Endothelial cell of umbilical vein (primary cell): ENCODE data around the gene BUB1B.

Experiments used
- EZH2 ChIP-seq: IDR thresholded peaks from 2 replicates; pipeline ENCODE4 v1.6.1; 2012; ENCODE audit warnings: borderline replicate concordance, low read depth, mild to moderate bottlenecking, moderate library complexity, low read length, inconsistent platforms; ENCODE audit not compliant: severe bottlenecking
- MYC ChIP-seq: IDR thresholded peaks from one replicate; pipeline ENCODE4 v1.6.1; 2011; ENCODE audit warnings: mild to moderate bottlenecking, low read depth, low read length
- POLR2A ChIP-seq: IDR thresholded peaks from 2 replicates; pipeline ENCODE4 v1.6.1; 2012; ENCODE audit warnings: low read depth, mild to moderate bottlenecking, control low read depth, low read length
- POLR2AphosphoS5 ChIP-seq: IDR thresholded peaks from 2 replicates; pipeline ENCODE4 v1.6.1; 2012; ENCODE audit warnings: low read depth, mild to moderate bottlenecking, control low read depth, low read length, moderate library complexity; ENCODE audit not compliant: insufficient read depth
- TF ChIP-seq, protein P1 (sequence below), 2 donors: IDR thresholded peaks; 1 replicate in 1 of 2; 2 replicates in 1 of 2; pipeline ENCODE4 v1.5.1; 2011; ENCODE audit warnings: low read length in 2 of 2, mild to moderate bottlenecking in 2 of 2, moderate library complexity in 2 of 2, control low read depth in 1 of 2, inconsistent platforms in 1 of 2, low read depth in 1 of 2; ENCODE audit not compliant: insufficient read depth in 1 of 2; ENCODE audit errors: extremely low read depth in 1 of 2

DNA sequence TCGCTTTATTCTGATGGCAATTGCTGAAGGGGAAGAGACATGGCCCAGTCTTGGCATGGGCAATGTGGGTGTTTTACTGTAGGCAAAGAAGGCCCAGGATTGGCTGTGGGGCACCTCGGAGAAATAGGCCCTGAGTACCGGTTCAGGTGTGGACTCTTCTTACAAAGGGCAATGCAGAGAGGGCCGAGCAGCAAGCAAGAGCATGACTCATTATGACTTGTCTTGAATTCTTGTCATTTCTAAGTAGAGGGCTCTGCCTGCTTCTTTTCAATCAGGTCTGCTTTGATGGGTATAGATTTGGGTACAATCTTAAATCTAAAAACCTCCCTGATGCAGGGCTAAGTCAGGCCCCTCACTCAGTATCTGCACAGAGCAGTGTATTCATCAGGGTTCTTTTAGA is 14.8 kb upstream of the BUB1B start:
- TF ChIP-seq, protein P1, sequence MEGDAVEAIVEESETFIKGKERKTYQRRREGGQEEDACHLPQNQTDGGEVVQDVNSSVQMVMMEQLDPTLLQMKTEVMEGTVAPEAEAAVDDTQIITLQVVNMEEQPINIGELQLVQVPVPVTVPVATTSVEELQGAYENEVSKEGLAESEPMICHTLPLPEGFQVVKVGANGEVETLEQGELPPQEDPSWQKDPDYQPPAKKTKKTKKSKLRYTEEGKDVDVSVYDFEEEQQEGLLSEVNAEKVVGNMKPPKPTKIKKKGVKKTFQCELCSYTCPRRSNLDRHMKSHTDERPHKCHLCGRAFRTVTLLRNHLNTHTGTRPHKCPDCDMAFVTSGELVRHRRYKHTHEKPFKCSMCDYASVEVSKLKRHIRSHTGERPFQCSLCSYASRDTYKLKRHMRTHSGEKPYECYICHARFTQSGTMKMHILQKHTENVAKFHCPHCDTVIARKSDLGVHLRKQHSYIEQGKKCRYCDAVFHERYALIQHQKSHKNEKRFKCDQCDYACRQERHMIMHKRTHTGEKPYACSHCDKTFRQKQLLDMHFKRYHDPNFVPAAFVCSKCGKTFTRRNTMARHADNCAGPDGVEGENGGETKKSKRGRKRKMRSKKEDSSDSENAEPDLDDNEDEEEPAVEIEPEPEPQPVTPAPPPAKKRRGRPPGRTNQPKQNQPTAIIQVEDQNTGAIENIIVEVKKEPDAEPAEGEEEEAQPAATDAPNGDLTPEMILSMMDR (IDR thresholded peaks at IDR 0.05; ENCODE audit: extremely low read depth in 1 of 2, insufficient read depth in 1 of 2, low read depth in 1 of 2, low read length in 2 of 2), result no peak
- TF ChIP-seq EZH2, result no peak
- no peak for TF ChIP-seq POLR2A
- TF ChIP-seq POLR2AphosphoS5, result no peak
- no peak for TF ChIP-seq MYC
